ENCODE results near the gene FBXL5.

The FBXL5 gene

GRCh38 chr4:15655223-15656037, at the start of gene FBXL5:
FBXL5 (minus strand) TSS chr4:15655357; CDS start chr4:15655287, 70 bp downstream.
- DNase-seq (ENCODE audit: low read depth in 2 of 2): peak; percentile 67 to 78

- DNase-seq (ENCODE audit: low read depth in 2 of 2): no peak
These were observed 49.0 kb upstream of the FBXL5 start for GRCh38 chr4:15704129-15704528.

- DNase-seq (ENCODE audit: low read depth in 2 of 2): no peak
These were observed 48.3 kb upstream of the FBXL5 start for GRCh38 chr4:15703439-15703838.

- DNase-seq (ENCODE audit: low read depth in 2 of 2): peak; percentile 18 to 33
These were observed 47.8 kb upstream of the FBXL5 start, which contains the start of gene BST1 for GRCh38 chr4:15702941-15703403. BST1 (plus strand) TSS chr4:15703065; CDS start chr4:15703145, 80 bp downstream.

- no peak for DNase-seq (ENCODE audit: low read depth in 2 of 2)
These were observed 41.7 kb upstream of the FBXL5 start for GRCh38 chr4:15696866-15697265.

GRCh38 chr4:15695729-15696128, 40.6 kb upstream of the FBXL5 start:
- DNase-seq (ENCODE audit: low read depth in 2 of 2): no peak

- no peak for DNase-seq (ENCODE audit: low read depth in 2 of 2)
These were observed 40.1 kb upstream of the FBXL5 start for GRCh38 chr4:15695240-15695699.

GRCh38 chr4:15694431-15694830, 39.3 kb upstream of the FBXL5 start:
- no peak for DNase-seq (ENCODE audit: low read depth in 2 of 2)

- no peak for DNase-seq (ENCODE audit: low read depth in 2 of 2)
These were observed 37.4 kb upstream of the FBXL5 start for GRCh38 chr4:15692602-15693001.

GRCh38 chr4:15691346-15692135, 36.4 kb upstream of the FBXL5 start:
- DNase-seq (ENCODE audit: low read depth in 2 of 2): no peak

- no peak for DNase-seq (ENCODE audit: low read depth in 2 of 2)
These were observed 35.1 kb upstream of the FBXL5 start for GRCh38 chr4:15690020-15690809.

GRCh38 chr4:15689540-15689939, 34.4 kb upstream of the FBXL5 start:
- no peak for DNase-seq (ENCODE audit: low read depth in 2 of 2)

- no peak for DNase-seq (ENCODE audit: low read depth in 2 of 2)
These were observed 32.9 kb upstream of the FBXL5 start for GRCh38 chr4:15688051-15688450.

- no peak for DNase-seq (ENCODE audit: low read depth in 2 of 2)
These were observed 29.3 kb upstream of the FBXL5 start for GRCh38 chr4:15684498-15684897.

- DNase-seq (ENCODE audit: low read depth in 2 of 2): no peak
These were observed 28.0 kb upstream of the FBXL5 start for GRCh38 chr4:15683143-15683495.

GRCh38 chr4:15682242-15683142, 27.3 kb upstream of the FBXL5 start:
- DNase-seq (ENCODE audit: low read depth in 2 of 2): no peak

- peak; percentile 98 for DNase-seq (ENCODE audit: low read depth in 2 of 2)
These were observed 26.4 kb upstream of the FBXL5 start, which contains the start of gene FAM200B for GRCh38 chr4:15681372-15682241. FAM200B (plus strand) TSS chr4:15681827; CDS start chr4:15686978, 5,151 bp downstream.

- no peak for DNase-seq (ENCODE audit: low read depth in 2 of 2)
These were observed 25.9 kb upstream of the FBXL5 start for GRCh38 chr4:15681067-15681371.

- DNase-seq (ENCODE audit: low read depth in 2 of 2): no peak
These were observed 22.4 kb upstream of the FBXL5 start for GRCh38 chr4:15677507-15677988.

GRCh38 chr4:15676899-15677298, 21.7 kb upstream of the FBXL5 start:
- no peak for DNase-seq (ENCODE audit: low read depth in 2 of 2)

All from stimulated activated CD4-positive, alpha-beta T cell treated with anti-CD3 and anti-CD28 coated beads, Interleukin-15, amount 100 ng/mL, for 48 hours (primary cell).